DOHH2 (cell line): ENCODE data around the gene PYGM.

Experiments
- H3F3A ChIP-seq: fragments of 200-600 bp; sonication (generic), shearing (Covaris generic); 2 replicates; pipeline ENCODE4 v1.6.0; 2016; ENCODE audit warnings: antibody characterized with exemption, mild to moderate bottlenecking; ENCODE audit not compliant: control insufficient read depth, insufficient read depth
- H3K27ac ChIP-seq: fragments of 200-600 bp; sonication (generic); 2 replicates; pipeline ENCODE4 v1.5.1; 2014; ENCODE audit warnings: low read depth, mild to moderate bottlenecking, low read length, moderate library complexity
- H3K27me3 ChIP-seq: fragments of 200-600 bp; sonication (generic); 2 replicates; pipeline ENCODE4 v1.6.1; 2014; ENCODE audit warnings: mild to moderate bottlenecking, low read length, mixed read lengths; ENCODE audit not compliant: control insufficient read depth
- H3K36me3 ChIP-seq: fragments of 200-600 bp; sonication (generic); 2 replicates; pipeline ENCODE4 v1.6.1; 2014; ENCODE audit warnings: mild to moderate bottlenecking, low read length, moderate library complexity, mixed read lengths; ENCODE audit not compliant: control insufficient read depth
- H3K4me1 ChIP-seq: fragments of 200-600 bp; sonication (generic); 2 replicates; pipeline ENCODE4 v1.6.1; 2014; ENCODE audit warnings: mild to moderate bottlenecking, low read length, mixed read lengths; ENCODE audit not compliant: control insufficient read depth
- H3K4me2 ChIP-seq: fragments of 200-600 bp; sonication (generic); 2 replicates; pipeline ENCODE4 v1.6.0; 2014; ENCODE audit warnings: mild to moderate bottlenecking, low read length, moderate library complexity
- H3K4me3 ChIP-seq: fragments of 200-600 bp; sonication (generic); 2 replicates; pipeline ENCODE4 v1.5.1; 2014; ENCODE audit warnings: mild to moderate bottlenecking, low read length, mixed read lengths
- H3K79me2 ChIP-seq: fragments of 200-600 bp; sonication (generic); 2 replicates; pipeline ENCODE4 v1.6.1; 2014; ENCODE audit warnings: mild to moderate bottlenecking, low read length, mixed read lengths; ENCODE audit not compliant: control insufficient read depth
- H3K9me2 ChIP-seq: fragments of 200-600 bp; sonication (generic); replicated peaks from 2 replicates; pipeline ENCODE4 v1.6.1; 2014; ENCODE audit warnings: mild to moderate bottlenecking, low read length, mixed read lengths; ENCODE audit not compliant: control insufficient read depth
- H3K9me3 ChIP-seq: fragments of 200-600 bp; sonication (generic); 2 replicates; pipeline ENCODE4 v1.6.1; 2014; ENCODE audit warnings: antibody characterized with exemption, low read length, mixed read lengths; ENCODE audit not compliant: control insufficient read depth, insufficient read depth
- H4K20me1 ChIP-seq: fragments of 200-600 bp; sonication (generic); 2 replicates; pipeline ENCODE4 v1.6.0; 2014; ENCODE audit warnings: low read depth, mild to moderate bottlenecking, antibody characterized with exemption, low read length, moderate library complexity; ENCODE audit not compliant: control insufficient read depth, insufficient read depth
- EZH2phosphoT487 ChIP-seq: fragments of 200-600 bp; sonication (generic); IDR thresholded peaks from 2 replicates; pipeline ENCODE4 v1.6.1; 2017; ENCODE audit warnings: borderline replicate concordance, mild to moderate bottlenecking, antibody characterized with exemption, low read length, moderate library complexity, mixed read lengths
- TF ChIP-seq, protein P1 (sequence below): fragments of 200-600 bp; sonication (generic); IDR thresholded peaks from one replicate; pipeline ENCODE4 v1.5.1; 2014; ENCODE audit warnings: antibody characterized with exemption, mild to moderate bottlenecking, low read depth, low read length; ENCODE audit not compliant: poor library complexity, severe bottlenecking

The PYGM gene

DNA sequence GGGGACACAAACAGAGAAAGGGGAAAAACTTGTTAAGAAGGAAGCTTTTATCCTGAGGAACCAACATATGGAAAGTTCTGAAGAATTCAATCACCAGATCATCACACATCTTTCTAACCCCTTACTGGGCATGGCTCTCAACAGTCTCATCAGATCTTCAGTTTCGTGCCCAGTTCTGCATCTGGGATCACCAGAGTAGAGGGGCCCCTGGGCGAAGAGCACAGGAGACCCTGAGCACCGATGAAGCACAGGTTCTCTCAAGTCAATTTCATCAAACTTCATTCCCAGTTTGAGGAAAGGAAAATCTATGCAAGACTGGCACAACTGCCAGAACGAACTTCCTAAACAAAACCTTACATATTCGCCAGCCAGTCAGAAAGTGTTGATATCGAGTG is 8.5 kb upstream of the PYGM start:
- Histone ChIP-seq H4K20me1 (peaks cover 55% of the 10 kb centered on the region), H3K4me2 (no peak overlapping the region), H3K79me2 (peaks cover 70% of the 10 kb centered on the region), H3K9me2 (no peaks in the 10 kb centered on the region), H3K36me3 (peaks cover 99% of the 10 kb centered on the region), H3K4me1 (peaks cover 77% of the 10 kb centered on the region), H3K27ac (0 out of 2 replicates have a peak overlapping the region, but pooled peaks have one; percentile 5), H3K4me3 (no peak overlapping the region), H3K27me3 (no peaks in the 10 kb centered on the region), H3K9me3 (no peaks in the 10 kb centered on the region), H3F3A (peaks cover 80% of the 10 kb centered on the region)
- no peak for TF ChIP-seq EZH2phosphoT487
- TF ChIP-seq, protein P1, sequence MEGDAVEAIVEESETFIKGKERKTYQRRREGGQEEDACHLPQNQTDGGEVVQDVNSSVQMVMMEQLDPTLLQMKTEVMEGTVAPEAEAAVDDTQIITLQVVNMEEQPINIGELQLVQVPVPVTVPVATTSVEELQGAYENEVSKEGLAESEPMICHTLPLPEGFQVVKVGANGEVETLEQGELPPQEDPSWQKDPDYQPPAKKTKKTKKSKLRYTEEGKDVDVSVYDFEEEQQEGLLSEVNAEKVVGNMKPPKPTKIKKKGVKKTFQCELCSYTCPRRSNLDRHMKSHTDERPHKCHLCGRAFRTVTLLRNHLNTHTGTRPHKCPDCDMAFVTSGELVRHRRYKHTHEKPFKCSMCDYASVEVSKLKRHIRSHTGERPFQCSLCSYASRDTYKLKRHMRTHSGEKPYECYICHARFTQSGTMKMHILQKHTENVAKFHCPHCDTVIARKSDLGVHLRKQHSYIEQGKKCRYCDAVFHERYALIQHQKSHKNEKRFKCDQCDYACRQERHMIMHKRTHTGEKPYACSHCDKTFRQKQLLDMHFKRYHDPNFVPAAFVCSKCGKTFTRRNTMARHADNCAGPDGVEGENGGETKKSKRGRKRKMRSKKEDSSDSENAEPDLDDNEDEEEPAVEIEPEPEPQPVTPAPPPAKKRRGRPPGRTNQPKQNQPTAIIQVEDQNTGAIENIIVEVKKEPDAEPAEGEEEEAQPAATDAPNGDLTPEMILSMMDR, result no peak

DNA sequence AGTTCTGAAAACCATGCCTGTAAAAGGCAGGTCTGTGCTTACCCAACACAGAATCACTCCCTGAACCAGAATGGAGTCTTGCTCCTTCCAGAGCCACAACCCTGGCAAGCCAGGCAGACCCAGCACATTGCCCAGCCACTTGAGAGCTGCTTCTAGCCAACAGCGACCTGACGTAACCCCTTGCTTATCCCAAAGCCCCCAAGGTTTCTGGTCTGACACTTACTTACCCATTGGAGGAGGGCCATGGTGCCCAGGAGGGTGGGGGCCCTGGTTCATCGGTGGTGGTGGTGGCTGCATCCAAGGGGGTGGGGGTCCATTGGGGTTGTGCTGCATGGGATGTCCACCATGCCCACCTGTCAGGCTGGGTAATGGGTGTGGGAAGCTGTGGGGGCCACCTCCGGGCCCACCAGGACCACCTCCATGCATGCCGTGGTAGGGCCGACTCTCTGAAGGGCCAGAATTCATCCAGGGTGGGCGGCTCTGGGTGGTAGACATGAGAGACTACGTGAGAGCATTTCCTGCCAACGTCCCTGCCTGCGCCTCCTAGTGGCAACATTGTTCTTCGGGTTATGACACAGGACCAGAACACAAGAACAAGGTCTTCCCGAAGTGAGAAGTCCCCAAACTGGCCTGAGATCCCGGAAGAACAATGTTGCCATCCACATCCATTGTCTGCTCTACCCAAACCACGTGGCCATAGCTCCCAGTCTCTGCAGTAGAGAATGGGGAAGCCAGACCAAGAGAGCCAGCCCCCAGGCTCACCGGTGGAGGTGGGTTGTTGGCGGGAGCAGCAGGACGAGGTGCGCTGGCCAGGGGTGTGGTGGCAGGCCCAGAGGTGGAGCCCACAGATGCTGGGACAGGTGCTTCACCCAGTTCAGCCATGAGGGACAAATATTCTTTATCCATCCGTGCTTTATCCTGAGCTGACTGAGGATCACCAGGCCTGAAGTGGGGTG is 7.8 kb upstream of the PYGM start:
- peaks cover 80% of the 10 kb centered on the region for H3F3A ChIP-seq
- peaks cover 77% of the 10 kb centered on the region for H3K4me1 ChIP-seq
- H3K9me2 ChIP-seq, result no peaks in the 10 kb centered on the region
- no peaks in the 10 kb centered on the region for H3K27me3 ChIP-seq
- H3K4me2 ChIP-seq, result no peak overlapping the region
- H3K4me3 ChIP-seq, result no peak overlapping the region
- H3K27ac ChIP-seq, result 0 out of 2 replicates have a peak overlapping the region, but pooled peaks have one; percentile 5
- no peak for TF ChIP-seq EZH2phosphoT487
- TF ChIP-seq, protein P1, result peak; percentile 97
- H3K9me3 ChIP-seq, result no peaks in the 10 kb centered on the region
- H4K20me1 ChIP-seq, result peaks cover 55% of the 10 kb centered on the region
- peaks cover 99% of the 10 kb centered on the region for H3K36me3 ChIP-seq
- H3K79me2 ChIP-seq, result peaks cover 63% of the 10 kb centered on the region

- H3K4me2 ChIP-seq, result no peak overlapping the region
- TF ChIP-seq, protein P1, result no peak
- H3K36me3 ChIP-seq, result peaks cover 97% of the 10 kb centered on the region
- no peaks in the 10 kb centered on the region for H3K27me3 ChIP-seq
- no peaks in the 10 kb centered on the region for H3K9me3 ChIP-seq
- peaks cover 55% of the 10 kb centered on the region for H3K79me2 ChIP-seq
- H3F3A ChIP-seq, result peaks cover 78% of the 10 kb centered on the region
- H4K20me1 ChIP-seq, result peaks cover 58% of the 10 kb centered on the region
- H3K4me3 ChIP-seq, result no peak overlapping the region
- no peaks in the 10 kb centered on the region for H3K9me2 ChIP-seq
- peaks cover 77% of the 10 kb centered on the region for H3K4me1 ChIP-seq
- H3K27ac ChIP-seq, result no peak overlapping the region
These were observed 7.1 kb upstream of the PYGM start for GRCh38 chr11:64766881-64767280.
